Stimulated activated effector memory CD8-positive, alpha-beta T cell treated with anti-CD3 and anti-CD28 coated beads, Interleukin-12 subunit alpha, Interleukin-12 subunit beta, amount 100 ng/mL, for 72 hours (primary cell): ENCODE data around the gene OR10A3.
A peak's percentile ranks its signal among the peaks of the same experiment; 100 is the strongest.

Source experiments
- ATAC-seq: fragments of 150-1000 bp; cut with Tn5 transposase; 2 replicates; pipeline ENCODE4 v1.10.0; 2021
- DNase-seq, 2 donors: peaks; one replicate each; pipeline ENCODE4 v3.0.0; 2021 to 2022; ENCODE audit warnings: low spot score in 2 of 2
- H3K27ac Mint-ChIP-seq: one replicate; pipeline ENCODE4 v1.8.0; 2022; ENCODE audit warnings: mild to moderate bottlenecking, mixed read lengths
- H3K36me3 Mint-ChIP-seq: one replicate; pipeline ENCODE4 v1.8.0; 2022; ENCODE audit warnings: mild to moderate bottlenecking, mixed read lengths
- H3K4me1 Mint-ChIP-seq: one replicate; pipeline ENCODE4 v1.8.0; 2022; ENCODE audit warnings: mixed read lengths
- H3K4me3 Mint-ChIP-seq: one replicate; pipeline ENCODE4 v1.8.0; 2022; ENCODE audit warnings: mild to moderate bottlenecking, mixed read lengths
- H3K9me3 Mint-ChIP-seq: one replicate; pipeline ENCODE4 v1.8.0; 2022; ENCODE audit warnings: mixed read lengths

OR10A3 gene

GRCh38 chr11:7965386-7965785, 23.9 kb upstream of the OR10A3 start, which contains the start of gene NLRP10:
Gene NLRP10 (minus strand): TSS chr11:7965447. CDS start chr11:7963495, 1,952 bp downstream.
- no peaks in the 10 kb centered on the region for H3K4me1 Mint-ChIP-seq
- H3K36me3 Mint-ChIP-seq: no peaks in the 10 kb centered on the region
- DNase-seq: no peak

GRCh38 chr11:7964873-7965272, 23.4 kb upstream of the OR10A3 start:
- H3K36me3 Mint-ChIP-seq: no peaks in the 10 kb centered on the region
- ATAC-seq (no peak), DNase-seq (no peak)
- no peaks in the 10 kb centered on the region for H3K9me3 Mint-ChIP-seq
- H3K27ac Mint-ChIP-seq: no peak overlapping the region
- no peaks in the 10 kb centered on the region for H3K4me1 Mint-ChIP-seq
- no peak overlapping the region for H3K4me3 Mint-ChIP-seq

More at GRCh38 chr11:7965386-7965785, 23.9 kb upstream of the OR10A3 start, which contains the start of gene NLRP10:
- no peak within 1 kb of the TSS for H3K4me3 Mint-ChIP-seq
- no peaks in the 10 kb centered on the region for H3K9me3 Mint-ChIP-seq
- no peak within 1 kb of the TSS for H3K27ac Mint-ChIP-seq
- no peak for ATAC-seq

GRCh38 chr11:7964261-7964660, 22.8 kb upstream of the OR10A3 start:
- no peak overlapping the region for H3K4me3 Mint-ChIP-seq
- no peak for ATAC-seq

GRCh38 chr11:7955191-7955590, 13.7 kb upstream of the OR10A3 start:
- H3K4me1 Mint-ChIP-seq: no peaks in the 10 kb centered on the region
- no peak overlapping the region for H3K4me3 Mint-ChIP-seq
- ATAC-seq (no peak), DNase-seq (no peak)
- H3K9me3 Mint-ChIP-seq: peaks cover 2% of the 10 kb centered on the region
- no peaks in the 10 kb centered on the region for H3K36me3 Mint-ChIP-seq
- H3K27ac Mint-ChIP-seq: no peak overlapping the region

More at GRCh38 chr11:7964261-7964660, 22.8 kb upstream of the OR10A3 start:
- H3K36me3 Mint-ChIP-seq: no peaks in the 10 kb centered on the region
- H3K4me1 Mint-ChIP-seq: no peaks in the 10 kb centered on the region
- H3K9me3 Mint-ChIP-seq: no peaks in the 10 kb centered on the region
- H3K27ac Mint-ChIP-seq: no peak overlapping the region
- DNase-seq: no peak

GRCh38 chr11:7949934-7950333, 8.4 kb upstream of the OR10A3 start:
- H3K36me3 Mint-ChIP-seq: no peaks in the 10 kb centered on the region
- ATAC-seq (no peak), DNase-seq (no peak)
- H3K27ac Mint-ChIP-seq: no peak overlapping the region
- no peaks in the 10 kb centered on the region for H3K4me1 Mint-ChIP-seq
- no peaks in the 10 kb centered on the region for H3K9me3 Mint-ChIP-seq
- no peak overlapping the region for H3K4me3 Mint-ChIP-seq

GRCh38 chr11:7944123-7944522, 2.6 kb upstream of the OR10A3 start:
- Mint-ChIP-seq H3K4me1 (no peaks in the 10 kb centered on the region), H3K4me3 (no peak overlapping the region), H3K9me3 (peaks cover 14% of the 10 kb centered on the region), H3K36me3 (no peaks in the 10 kb centered on the region), H3K27ac (no peak overlapping the region)
- ATAC-seq (no peak), DNase-seq (no peak)

- no peak for DNase-seq
- no peak for ATAC-seq
- Mint-ChIP-seq H3K4me1 (no peaks in the 10 kb centered on the region), H3K36me3 (no peaks in the 10 kb centered on the region), H3K9me3 (peaks cover 14% of the 10 kb centered on the region), H3K4me3 (no peak overlapping the region), H3K27ac (no peak overlapping the region)
Measured at GRCh38 chr11:7941146-7941545, 362 bp downstream of the OR10A3 start.

GRCh38 chr11:7936615-7937014, 4.9 kb downstream of the OR10A3 start:
- no peak overlapping the region for H3K27ac Mint-ChIP-seq
- no peaks in the 10 kb centered on the region for H3K36me3 Mint-ChIP-seq
- DNase-seq: no peak
- no peaks in the 10 kb centered on the region for H3K9me3 Mint-ChIP-seq
- H3K4me3 Mint-ChIP-seq: no peak overlapping the region
- ATAC-seq: no peak
- H3K4me1 Mint-ChIP-seq: no peaks in the 10 kb centered on the region

GRCh38 chr11:7931168-7931567, 10.3 kb downstream of the OR10A3 start, which contains the start of gene OR10A6:
Gene OR10A6 (minus strand): TSS chr11:7931268. CDS start chr11:7928662, 2,606 bp downstream.
- Mint-ChIP-seq H3K36me3 (no peaks in the 10 kb centered on the region), H3K27ac (no peak within 1 kb of the TSS), H3K4me1 (no peaks in the 10 kb centered on the region), H3K9me3 (no peaks in the 10 kb centered on the region), H3K4me3 (no peak within 1 kb of the TSS)
- ATAC-seq: no peak
- DNase-seq: no peak

- Mint-ChIP-seq H3K36me3 (no peaks in the 10 kb centered on the region), H3K9me3 (no peaks in the 10 kb centered on the region), H3K4me3 (no peak overlapping the region), H3K27ac (no peak overlapping the region), H3K4me1 (no peaks in the 10 kb centered on the region)
- no peak for DNase-seq
- peak; percentile 71 for ATAC-seq
Measured at GRCh38 chr11:7927635-7928034, 13.9 kb downstream of the OR10A3 start.

- DNase-seq (no peak), ATAC-seq (no peak)
- Mint-ChIP-seq H3K27ac (no peak overlapping the region), H3K9me3 (no peaks in the 10 kb centered on the region), H3K4me3 (no peak overlapping the region), H3K4me1 (no peaks in the 10 kb centered on the region), H3K36me3 (no peaks in the 10 kb centered on the region)
Measured at GRCh38 chr11:7924536-7924935, 17.0 kb downstream of the OR10A3 start.

- no peaks in the 10 kb centered on the region for H3K9me3 Mint-ChIP-seq
- no peak for DNase-seq
- no peaks in the 10 kb centered on the region for H3K36me3 Mint-ChIP-seq
- no peak for ATAC-seq
- no peak overlapping the region for H3K4me3 Mint-ChIP-seq
- no peak overlapping the region for H3K27ac Mint-ChIP-seq
- H3K4me1 Mint-ChIP-seq: no peaks in the 10 kb centered on the region
Measured at GRCh38 chr11:7918141-7918540, 23.4 kb downstream of the OR10A3 start.

GRCh38 chr11:7911011-7911410, 30.5 kb downstream of the OR10A3 start:
- Mint-ChIP-seq H3K4me1 (no peaks in the 10 kb centered on the region), H3K27ac (no peak overlapping the region), H3K36me3 (no peaks in the 10 kb centered on the region), H3K4me3 (no peak overlapping the region), H3K9me3 (no peaks in the 10 kb centered on the region)
- ATAC-seq (no peak), DNase-seq (no peak)

GRCh38 chr11:7910286-7910788, 31.2 kb downstream of the OR10A3 start:
- DNase-seq: no peak
- H3K9me3 Mint-ChIP-seq: no peaks in the 10 kb centered on the region
- H3K4me1 Mint-ChIP-seq: no peaks in the 10 kb centered on the region

GRCh38 chr11:7909585-7910285, 31.8 kb downstream of the OR10A3 start:
- H3K9me3 Mint-ChIP-seq: no peaks in the 10 kb centered on the region
- no peak overlapping the region for H3K27ac Mint-ChIP-seq
- DNase-seq: no peak
- no peak overlapping the region for H3K4me3 Mint-ChIP-seq
- no peaks in the 10 kb centered on the region for H3K4me1 Mint-ChIP-seq
- ATAC-seq: no peak
- H3K36me3 Mint-ChIP-seq: no peaks in the 10 kb centered on the region

More at GRCh38 chr11:7910286-7910788, 31.2 kb downstream of the OR10A3 start:
- Mint-ChIP-seq H3K36me3 (no peaks in the 10 kb centered on the region), H3K27ac (no peak overlapping the region), H3K4me3 (no peak overlapping the region)
- ATAC-seq: no peak

- Mint-ChIP-seq H3K36me3 (no peaks in the 10 kb centered on the region), H3K4me3 (no peak overlapping the region), H3K27ac (no peak overlapping the region), H3K9me3 (no peaks in the 10 kb centered on the region), H3K4me1 (no peaks in the 10 kb centered on the region)
- ATAC-seq: no peak
- no peak for DNase-seq
Measured at GRCh38 chr11:7907121-7907520, 34.4 kb downstream of the OR10A3 start.
